Transverse colon (tissue), 4 donors: Measurements from ENCODE around the gene CFAP410.

ENCODE experiments used
- POLR2AphosphoS5 ChIP-seq, 3 donors: sonication (generic); formaldehyde crosslinking; IDR thresholded peaks; one replicate each; pipeline ENCODE4 v1.6.1; 2016; ENCODE audit warnings: antibody characterized with exemption in 3 of 3
- TF ChIP-seq, protein P1 (sequence below), 5 experiments: fragments of 200-600 bp in 3 of 5; fragments of 450-650 bp in 2 of 5; sonication (generic) in 3 of 5; IDR thresholded peaks; 1 replicate in 2 of 5; 2 replicates in 3 of 5; pipeline ENCODE4 v1.5.1; 2016 to 2017; ENCODE audit warnings: antibody characterized with exemption in 5 of 5, inconsistent platforms in 3 of 5, mild to moderate bottlenecking in 2 of 5, moderate library complexity in 1 of 5

DNA sequence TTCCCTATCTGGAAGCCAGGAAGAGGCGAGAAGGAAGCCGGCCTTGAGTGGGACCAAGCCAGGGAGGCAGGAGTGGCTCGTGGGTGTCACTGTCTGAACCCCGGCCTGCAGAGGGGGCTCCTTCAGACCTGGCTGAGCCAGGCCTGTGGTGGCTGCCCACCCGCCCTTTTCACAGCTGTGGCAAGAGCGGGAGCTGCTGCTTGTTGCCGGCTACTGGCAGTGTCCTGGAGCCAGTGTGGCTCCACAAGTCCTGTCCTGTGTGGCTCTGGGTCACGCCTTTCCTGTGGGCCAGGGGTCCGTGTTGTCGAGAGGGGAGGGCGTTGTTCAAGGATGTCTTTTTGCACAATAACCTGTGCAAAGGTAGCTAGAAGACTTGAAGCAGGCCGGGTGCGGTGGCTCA is 38.0 kb downstream of the CFAP410 start:
- TF ChIP-seq, protein P1, sequence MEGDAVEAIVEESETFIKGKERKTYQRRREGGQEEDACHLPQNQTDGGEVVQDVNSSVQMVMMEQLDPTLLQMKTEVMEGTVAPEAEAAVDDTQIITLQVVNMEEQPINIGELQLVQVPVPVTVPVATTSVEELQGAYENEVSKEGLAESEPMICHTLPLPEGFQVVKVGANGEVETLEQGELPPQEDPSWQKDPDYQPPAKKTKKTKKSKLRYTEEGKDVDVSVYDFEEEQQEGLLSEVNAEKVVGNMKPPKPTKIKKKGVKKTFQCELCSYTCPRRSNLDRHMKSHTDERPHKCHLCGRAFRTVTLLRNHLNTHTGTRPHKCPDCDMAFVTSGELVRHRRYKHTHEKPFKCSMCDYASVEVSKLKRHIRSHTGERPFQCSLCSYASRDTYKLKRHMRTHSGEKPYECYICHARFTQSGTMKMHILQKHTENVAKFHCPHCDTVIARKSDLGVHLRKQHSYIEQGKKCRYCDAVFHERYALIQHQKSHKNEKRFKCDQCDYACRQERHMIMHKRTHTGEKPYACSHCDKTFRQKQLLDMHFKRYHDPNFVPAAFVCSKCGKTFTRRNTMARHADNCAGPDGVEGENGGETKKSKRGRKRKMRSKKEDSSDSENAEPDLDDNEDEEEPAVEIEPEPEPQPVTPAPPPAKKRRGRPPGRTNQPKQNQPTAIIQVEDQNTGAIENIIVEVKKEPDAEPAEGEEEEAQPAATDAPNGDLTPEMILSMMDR (IDR thresholded peaks at IDR 0.05), result no peak
- TF ChIP-seq POLR2AphosphoS5 (IDR thresholded peaks at IDR 0.05), result no peak
